Measurements from ENCODE around the gene ANKRD6. TPM values are rescaled to one million over a fixed set of nuclear protein-coding genes. Genes with fewer than 3 reads are reported as not detected.

The ANKRD6 gene
- total and polyA plus RNA-seq, 2 donors (not counting 3 experiments of a cell fraction or from before 2014, with no cell fraction given), result 3.4 to 9.6 TPM

- no peaks in the 10 kb centered on the region for H3K4me1 ChIP-seq (ENCODE audit: control insufficient read depth, extremely low read depth, insufficient read depth, low read length)
- ChIA-PET POLR2A (no interaction called here), CTCF (no interaction called here)
- intact Hi-C loops (cut with micrococcal nuclease), result no loop called here
- dilution Hi-C loops (cut with MboI; ENCODE audit: extremely low pct_ligation_motif_present, low sequenced_read_pairs), result no loop called here
- no peak overlapping the region for H3K9ac ChIP-seq (replicated peaks; ENCODE audit: extremely low read depth, insufficient read depth, low read length)
- H4K20me1 ChIP-seq (replicated peaks; ENCODE audit: control insufficient read depth, extremely low read depth, insufficient read depth, low read length), result no peaks in the 10 kb centered on the region
- BruUV-seq (replicated peaks), result no TSS peak
- no peak overlapping the region for H3K4me3 ChIP-seq (replicated peaks in 1 of 3; ENCODE audit: insufficient read depth in 1 of 3, low read depth in 1 of 3, low read length in 3 of 3)
- H2AFZ ChIP-seq (ENCODE audit: low read depth, low read length), result no peak overlapping the region
- H3K27ac ChIP-seq (ENCODE audit: insufficient read depth, low read depth, low read length), result no peak overlapping the region
- H3K4me2 ChIP-seq (ENCODE audit: insufficient read depth, low read length), result no peak overlapping the region
- no peaks in the 10 kb centered on the region for H3K36me3 ChIP-seq (ENCODE audit: control insufficient read depth in 2 of 2, extremely low read depth in 1 of 2, insufficient read depth in 2 of 2, low read length in 2 of 2)
- DNase-seq (ENCODE audit: low read depth, low spot score) (no peak), FAIRE-seq (no peak)
- TF ChIP-seq CTCF (IDR thresholded peaks at IDR 0.05; ENCODE audit: extremely low read depth in 1 of 2, insufficient read depth in 1 of 2, low read depth in 1 of 2, low read length in 2 of 2), result no peak
- TF ChIP-seq MYC (IDR thresholded peaks at IDR 0.05; ENCODE audit: low read depth, low read length), result no peak
- no peak for TF ChIP-seq POLR2AphosphoS5 (IDR thresholded peaks at IDR 0.05; ENCODE audit: insufficient read depth, low read depth, low read length)
- TF ChIP-seq POLR2A (IDR thresholded peaks at IDR 0.05; ENCODE audit: low read depth, low read length), result no peak
- no peak for TF ChIP-seq MAX (IDR thresholded peaks at IDR 0.05; ENCODE audit: insufficient read depth, insufficient read length)
- no peak for TF ChIP-seq JUN (IDR thresholded peaks at IDR 0.05; ENCODE audit: borderline replicate concordance, insufficient read depth, insufficient read length, low read depth)
- no peak for TF ChIP-seq EZH2 (IDR thresholded peaks at IDR 0.05; ENCODE audit: borderline replicate concordance, low read depth, low read length, severe bottlenecking)
- no peak for TF ChIP-seq FOS (IDR thresholded peaks at IDR 0.05; ENCODE audit: borderline replicate concordance, insufficient read depth, low read length)
- TF ChIP-seq GATA2 (IDR thresholded peaks at IDR 0.05; ENCODE audit: insufficient read depth, insufficient read length, low read depth, low read length), result no peak
- no peaks in the 10 kb centered on the region for H3K79me2 ChIP-seq (ENCODE audit: control insufficient read depth, insufficient read depth, low read length)
- no peaks in the 10 kb centered on the region for H3K9me3 ChIP-seq (replicated peaks; ENCODE audit: control insufficient read depth, insufficient read depth, low read length)
- no peaks in the 10 kb centered on the region for H3K9me1 ChIP-seq (replicated peaks; ENCODE audit: control insufficient read depth, extremely low read depth, insufficient read depth, low read length)
- H3K27me3 ChIP-seq (ENCODE audit: control insufficient read depth in 2 of 2, insufficient read depth in 2 of 2, low read length in 2 of 2), result no peaks in the 10 kb centered on the region
Observed at GRCh38 chr6:89528866-89529265, 95.9 kb downstream of the ANKRD6 start.
